Epithelial cell of proximal tubule (primary cell): Measurements from ENCODE around the gene SCFD2. TPM values are rescaled to one million over a fixed set of nuclear protein-coding genes. Genes with fewer than 3 reads are reported as not detected.

ENCODE experiments used
- DNase-seq: peaks from one replicate; pipeline ENCODE4 v3.0.0-alpha.2; 2011; ENCODE audit warnings: low read depth
- H3K4me3 ChIP-seq: 2 replicates; pipeline ENCODE4 v1.5.1; 2011; ENCODE audit warnings: low read depth, mild to moderate bottlenecking, low read length
- total RNA-seq: library from RNA; depleted of rRNA; stranded (reverse); fragments of >200 nt; gene quantifications from 2 replicates; pipeline ENCODE4 v1.2.3, GENCODE V29; 2015
- TF ChIP-seq, protein P1 (sequence below): conservative IDR thresholded peaks from 2 replicates; pipeline ENCODE4 v1.5.1; 2012; ENCODE audit warnings: low read depth, mild to moderate bottlenecking, low read length

SCFD2 gene
- total RNA-seq, 1 donor from 2014 or later, result 8.9 TPM

- no peak for DNase-seq
- TF ChIP-seq, protein P1, sequence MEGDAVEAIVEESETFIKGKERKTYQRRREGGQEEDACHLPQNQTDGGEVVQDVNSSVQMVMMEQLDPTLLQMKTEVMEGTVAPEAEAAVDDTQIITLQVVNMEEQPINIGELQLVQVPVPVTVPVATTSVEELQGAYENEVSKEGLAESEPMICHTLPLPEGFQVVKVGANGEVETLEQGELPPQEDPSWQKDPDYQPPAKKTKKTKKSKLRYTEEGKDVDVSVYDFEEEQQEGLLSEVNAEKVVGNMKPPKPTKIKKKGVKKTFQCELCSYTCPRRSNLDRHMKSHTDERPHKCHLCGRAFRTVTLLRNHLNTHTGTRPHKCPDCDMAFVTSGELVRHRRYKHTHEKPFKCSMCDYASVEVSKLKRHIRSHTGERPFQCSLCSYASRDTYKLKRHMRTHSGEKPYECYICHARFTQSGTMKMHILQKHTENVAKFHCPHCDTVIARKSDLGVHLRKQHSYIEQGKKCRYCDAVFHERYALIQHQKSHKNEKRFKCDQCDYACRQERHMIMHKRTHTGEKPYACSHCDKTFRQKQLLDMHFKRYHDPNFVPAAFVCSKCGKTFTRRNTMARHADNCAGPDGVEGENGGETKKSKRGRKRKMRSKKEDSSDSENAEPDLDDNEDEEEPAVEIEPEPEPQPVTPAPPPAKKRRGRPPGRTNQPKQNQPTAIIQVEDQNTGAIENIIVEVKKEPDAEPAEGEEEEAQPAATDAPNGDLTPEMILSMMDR, result no peak
- no peak overlapping the region for H3K4me3 ChIP-seq
Measured at GRCh38 chr4:53137468-53137867, 228.4 kb downstream of the SCFD2 start.

GRCh38 chr4:53136954-53137353 lies 228.9 kb downstream of the SCFD2 start:
- H3K4me3 ChIP-seq, result no peak overlapping the region
- TF ChIP-seq, protein P1, result no peak
- DNase-seq, result no peak

DNA sequence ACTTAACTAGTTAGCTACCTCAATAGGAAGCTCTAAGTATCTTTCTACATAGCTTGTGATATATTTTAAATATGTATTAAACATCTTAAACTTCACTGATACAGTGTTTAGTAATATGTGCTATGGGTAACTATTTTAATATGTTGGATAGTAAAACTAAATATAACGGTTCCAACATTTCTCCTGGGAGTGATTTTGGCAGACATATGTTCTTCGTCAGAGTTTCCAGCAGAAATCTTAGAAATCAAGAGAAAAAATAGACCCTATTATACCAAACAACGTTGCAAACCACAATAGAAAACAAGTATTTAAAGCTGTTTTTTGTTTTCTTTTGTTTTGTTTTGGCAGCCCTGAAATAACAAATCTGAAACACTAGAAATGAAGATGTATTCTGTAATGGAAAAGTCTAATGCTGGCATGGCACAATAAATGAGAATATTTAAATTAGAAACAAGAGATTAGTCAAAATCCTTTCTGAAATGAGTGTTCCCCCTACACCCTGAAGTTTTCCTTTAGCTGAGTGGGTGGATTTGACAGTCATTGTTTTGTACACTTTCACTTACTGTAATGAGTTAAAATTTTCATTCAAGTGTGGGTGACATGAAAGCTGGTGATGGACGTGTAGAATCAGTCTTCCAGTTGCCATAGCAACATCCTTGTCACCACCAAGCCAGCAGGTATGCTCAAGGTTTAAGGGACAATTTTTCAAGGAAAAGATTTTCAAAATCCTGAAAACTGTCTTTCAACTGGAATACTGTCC lies 233.5 kb downstream of the SCFD2 start:
- TF ChIP-seq, protein P1, result no peak
- H3K4me3 ChIP-seq, result no peak overlapping the region
- DNase-seq, result no peak

- no peak overlapping the region for H3K4me3 ChIP-seq
- TF ChIP-seq, protein P1, result no peak
- no peak for DNase-seq
Measured at GRCh38 chr4:53131562-53131925, 234.3 kb downstream of the SCFD2 start.

DNA sequence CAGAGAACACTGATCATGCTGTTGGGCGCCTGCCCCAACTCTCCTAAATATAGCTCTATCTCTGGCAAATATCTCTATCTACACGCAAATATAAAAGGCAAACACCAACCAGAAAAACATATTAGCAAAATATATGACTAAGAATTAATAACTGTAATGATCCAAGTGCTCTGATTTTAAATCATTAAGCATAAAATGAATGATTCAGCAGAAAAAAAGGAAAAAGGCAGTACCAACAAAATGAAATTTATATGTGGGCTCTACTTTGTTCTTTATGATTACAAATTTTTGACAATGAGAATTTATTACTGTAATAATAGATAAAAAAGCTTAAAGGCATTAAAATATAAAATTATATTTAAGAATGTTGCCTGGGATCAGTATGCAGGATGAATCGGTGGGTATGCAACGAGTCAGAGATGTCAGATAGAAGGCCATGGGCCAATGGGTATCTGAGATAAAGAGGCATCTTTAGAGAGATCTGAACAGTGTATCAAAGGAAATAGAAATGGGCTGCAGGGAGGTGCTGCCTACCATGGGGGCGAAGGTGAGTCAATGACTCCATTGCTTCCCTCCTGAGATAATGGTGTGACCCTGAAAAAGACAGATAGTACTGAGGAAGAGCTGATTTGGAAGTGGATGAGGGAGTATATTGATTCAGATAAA lies 234.8 kb downstream of the SCFD2 start:
- DNase-seq, result no peak
- TF ChIP-seq, protein P1, result no peak
- H3K4me3 ChIP-seq, result no peak overlapping the region

- no peak for DNase-seq
- no peak overlapping the region for H3K4me3 ChIP-seq
- TF ChIP-seq, protein P1, result no peak
Measured at GRCh38 chr4:53128706-53129357, 237.0 kb downstream of the SCFD2 start.
